ENCODE measurements around the gene PSMA2. TPM values are rescaled to one million over a fixed set of nuclear protein-coding genes. Genes with fewer than 3 reads are reported as not detected.

PSMA2 gene
- total RNA-seq, 1 donor from 2014 or later, result 62.1 TPM

- no peak for FAIRE-seq
- Histone ChIP-seq H3K36me3 (ENCODE audit: control insufficient read depth, insufficient read depth, low read length) (no peaks in the 10 kb centered on the region), H3K27me3 (ENCODE audit: control insufficient read depth, insufficient read depth, low read length) (peaks cover 3% of the 10 kb centered on the region), H3K4me3 (ENCODE audit: low read depth, low read length) (no peak overlapping the region)
- TF ChIP-seq CTCF (IDR thresholded peaks at IDR 0.05; ENCODE audit: insufficient read depth, low read length, severe bottlenecking), result no peak
- no peak for DNase-seq (ENCODE audit: low read depth)
These were observed 18.4 kb upstream of the PSMA2 start for GRCh38 chr7:42950417-42950816.

- DNase-seq (ENCODE audit: low read depth) (no peak), FAIRE-seq (no peak)
- no peak for TF ChIP-seq CTCF (IDR thresholded peaks at IDR 0.05; ENCODE audit: insufficient read depth, low read length, severe bottlenecking)
- H3K4me3 ChIP-seq (ENCODE audit: low read depth, low read length), result no peak overlapping the region
- H3K27me3 ChIP-seq (ENCODE audit: control insufficient read depth, insufficient read depth, low read length), result peaks cover 3% of the 10 kb centered on the region
- H3K36me3 ChIP-seq (ENCODE audit: control insufficient read depth, insufficient read depth, low read length), result no peaks in the 10 kb centered on the region
These were observed 15.5 kb upstream of the PSMA2 start for GRCh38 chr7:42947521-42947920.

GRCh38 chr7:42946627-42946950 lies 14.6 kb upstream of the PSMA2 start:
- no peak for TF ChIP-seq CTCF (IDR thresholded peaks at IDR 0.05; ENCODE audit: insufficient read depth, low read length, severe bottlenecking)
- H3K36me3 ChIP-seq (ENCODE audit: control insufficient read depth, insufficient read depth, low read length), result no peaks in the 10 kb centered on the region
- DNase-seq (ENCODE audit: low read depth), result no peak
- no peak for FAIRE-seq
- no peak overlapping the region for H3K4me3 ChIP-seq (ENCODE audit: low read depth, low read length)
- H3K27me3 ChIP-seq (ENCODE audit: control insufficient read depth, insufficient read depth, low read length), result peaks cover 3% of the 10 kb centered on the region

- no peak for FAIRE-seq
- Histone ChIP-seq H3K4me3 (ENCODE audit: low read depth, low read length) (no peak overlapping the region), H3K27me3 (ENCODE audit: control insufficient read depth, insufficient read depth, low read length) (peaks cover 3% of the 10 kb centered on the region), H3K36me3 (ENCODE audit: control insufficient read depth, insufficient read depth, low read length) (no peaks in the 10 kb centered on the region)
- TF ChIP-seq CTCF (IDR thresholded peaks at IDR 0.05; ENCODE audit: insufficient read depth, low read length, severe bottlenecking), result no peak
- DNase-seq (ENCODE audit: low read depth), result no peak
These were observed 14.1 kb upstream of the PSMA2 start for GRCh38 chr7:42945821-42946626.

- H3K27me3 ChIP-seq (ENCODE audit: control insufficient read depth, insufficient read depth, low read length), result peaks cover 1% of the 10 kb centered on the region
- TF ChIP-seq CTCF (IDR thresholded peaks at IDR 0.05; ENCODE audit: insufficient read depth, low read length, severe bottlenecking), result peak; percentile 88
- no peak overlapping the region for H3K4me3 ChIP-seq (ENCODE audit: low read depth, low read length)
- peak; percentile 52 for DNase-seq (ENCODE audit: low read depth)
- H3K36me3 ChIP-seq (ENCODE audit: control insufficient read depth, insufficient read depth, low read length), result peaks cover 2% of the 10 kb centered on the region
- FAIRE-seq, result peak; percentile 43
These were observed 9.2 kb upstream of the PSMA2 start for GRCh38 chr7:42940985-42941847.

Measured in bronchial epithelial cell (primary cell).